ENCODE data around the gene TMEM135.
"Not testable (repeated sequence)": the region's sequence is repeated elsewhere in the genome, so short reads cannot be mapped to it uniquely, and the experiment has no call there.

Gene TMEM135

DNA sequence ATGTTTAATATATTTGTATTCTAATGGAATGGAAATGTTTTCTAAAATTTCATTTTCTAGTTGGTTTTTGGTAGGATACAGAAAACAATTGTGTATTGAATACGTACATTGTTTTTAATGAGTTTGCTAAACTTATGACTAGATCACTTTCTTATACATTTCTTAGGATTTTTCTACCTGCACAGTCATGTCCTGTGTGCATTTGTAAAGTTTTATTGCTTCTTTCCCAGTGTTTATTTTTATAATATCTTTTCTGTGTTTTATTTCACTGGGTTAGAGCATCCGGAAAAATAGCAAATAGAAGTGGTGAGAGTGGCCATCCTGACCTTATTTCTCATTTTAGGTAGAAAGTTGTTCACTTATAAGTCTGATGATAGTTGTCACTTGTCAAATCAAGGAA lies 103.6 kb downstream of the TMEM135 start:
- DNase-seq (ENCODE audit: low spot score), result no peak

DNA sequence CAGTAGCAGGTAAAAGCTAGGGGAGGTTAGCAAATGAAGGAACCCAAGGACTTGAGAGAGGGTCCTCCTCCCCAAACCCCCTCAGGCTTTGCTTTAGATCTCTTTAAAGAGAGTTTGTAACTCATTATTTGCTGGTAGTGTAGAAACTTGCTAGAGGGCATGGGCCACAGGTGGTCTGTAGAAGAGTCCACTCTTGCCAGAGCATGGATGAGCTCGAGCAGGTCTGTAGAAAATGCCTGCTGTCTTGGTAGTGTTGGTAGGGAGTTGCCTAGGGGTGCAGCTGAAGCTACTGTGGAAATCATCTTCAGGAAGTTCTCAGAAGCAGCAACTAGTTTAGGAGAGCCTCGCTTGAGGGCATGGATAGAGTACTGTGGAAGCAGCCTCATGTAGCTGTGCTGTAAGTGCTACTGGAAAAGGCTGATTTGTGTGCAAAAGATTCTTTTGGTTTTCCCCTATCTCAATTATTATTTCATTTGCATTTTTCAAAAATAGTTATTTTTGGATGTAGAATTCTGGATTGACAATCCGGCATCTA lies 104.3 kb downstream of the TMEM135 start:
- no peak for DNase-seq (ENCODE audit: low spot score)

DNA sequence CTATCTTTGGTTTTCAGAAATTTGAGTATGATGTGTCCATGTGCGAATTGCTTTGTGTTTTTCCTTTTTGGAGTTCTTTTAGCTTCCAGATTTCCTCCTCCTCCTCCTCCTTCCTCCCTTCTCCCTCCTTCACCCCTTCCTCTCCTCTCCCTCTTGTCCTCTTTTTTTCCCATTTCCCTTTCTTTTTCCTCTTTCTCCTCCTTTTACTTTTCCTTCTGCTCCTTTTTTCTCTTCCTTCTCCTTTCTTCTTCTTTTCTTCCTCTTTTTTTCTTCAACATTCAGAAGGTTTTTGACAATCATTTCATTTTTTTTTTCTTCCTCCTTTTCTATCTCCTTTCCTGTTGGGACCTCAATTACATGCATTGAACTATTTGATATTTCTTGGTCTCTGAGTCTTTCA lies 104.9 kb downstream of the TMEM135 start:
- DNase-seq (ENCODE audit: low spot score), result no peak

DNA sequence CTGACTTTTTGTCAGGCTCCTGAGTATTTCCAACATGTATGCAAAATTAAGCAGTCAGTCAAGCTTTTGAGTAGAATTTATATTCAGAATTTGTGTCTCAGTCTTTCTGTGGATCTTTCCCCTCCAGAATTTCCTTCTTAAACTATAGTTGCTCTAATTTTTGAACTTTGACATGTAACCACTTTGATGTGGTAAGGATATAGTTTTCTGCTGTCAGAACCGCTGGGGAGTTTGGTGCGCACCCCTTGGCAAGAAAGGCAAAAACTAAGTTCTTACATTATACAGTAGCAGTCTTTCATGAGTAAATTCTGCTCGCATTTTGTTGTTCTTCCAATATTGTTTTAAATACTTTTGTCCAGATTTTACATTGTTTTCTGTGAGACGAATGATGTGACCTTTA lies 105.9 kb downstream of the TMEM135 start:
- no peak for DNase-seq (ENCODE audit: low spot score)

DNA sequence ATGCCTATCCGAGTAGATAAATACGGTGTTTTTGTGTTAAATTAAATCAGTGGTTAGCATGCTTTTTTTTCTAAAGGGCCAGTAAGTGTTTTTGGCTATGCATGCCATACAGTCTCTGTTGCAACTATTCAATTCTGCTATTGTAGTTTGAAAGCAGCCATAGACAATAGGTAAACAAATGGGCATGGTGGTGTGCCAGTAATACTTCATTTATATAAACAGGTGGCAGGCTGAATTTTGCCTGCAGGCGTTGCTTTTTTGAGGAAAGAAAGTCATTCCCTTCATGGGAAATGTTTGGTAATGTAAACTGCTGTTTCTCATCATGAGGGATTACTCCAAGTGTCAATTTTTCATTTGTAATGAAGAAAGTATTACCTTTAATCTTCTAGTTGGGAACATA lies 106.5 kb downstream of the TMEM135 start:
- no peak for DNase-seq (ENCODE audit: low spot score)

DNA sequence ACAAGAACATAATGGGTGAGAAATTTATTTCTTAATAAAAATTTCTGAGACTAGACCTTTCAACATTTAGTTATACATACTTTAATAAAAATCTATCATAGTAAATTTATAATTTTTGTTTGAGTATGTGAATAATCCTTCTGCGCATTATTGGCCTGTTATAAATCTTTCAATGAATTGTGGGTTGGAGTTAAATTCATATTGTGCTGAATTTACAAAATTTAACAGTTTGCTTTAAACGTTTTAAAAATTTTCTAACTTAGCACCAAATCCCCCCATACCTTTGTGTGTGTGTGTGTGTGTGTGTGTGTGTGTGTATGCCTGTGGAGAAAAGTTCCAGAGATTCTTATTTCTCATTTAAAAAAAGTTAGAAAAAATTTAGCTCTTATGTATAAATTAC lies 111.0 kb downstream of the TMEM135 start:
- DNase-seq (ENCODE audit: low spot score), result no peak

DNA sequence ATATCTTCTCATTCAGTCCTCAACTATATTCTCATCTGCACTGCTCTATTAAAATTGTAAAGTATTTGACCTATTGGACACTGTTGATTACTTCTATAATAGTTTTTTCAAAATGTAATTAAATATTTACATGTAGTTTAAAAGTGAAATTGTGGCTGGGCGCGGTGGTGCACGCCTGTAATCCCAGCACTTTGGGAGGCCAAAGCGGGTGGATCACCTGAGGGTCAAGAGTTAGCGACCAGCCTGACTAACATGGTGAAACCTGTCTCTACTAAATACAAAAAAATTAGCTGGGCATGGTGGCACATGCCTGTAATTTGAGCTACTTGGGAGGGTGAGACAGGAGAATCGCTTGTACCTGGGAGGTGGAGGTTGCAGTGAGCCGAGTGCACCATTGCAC lies 112.0 kb downstream of the TMEM135 start:
- not testable (repeated sequence) for DNase-seq (ENCODE audit: low spot score)

DNA sequence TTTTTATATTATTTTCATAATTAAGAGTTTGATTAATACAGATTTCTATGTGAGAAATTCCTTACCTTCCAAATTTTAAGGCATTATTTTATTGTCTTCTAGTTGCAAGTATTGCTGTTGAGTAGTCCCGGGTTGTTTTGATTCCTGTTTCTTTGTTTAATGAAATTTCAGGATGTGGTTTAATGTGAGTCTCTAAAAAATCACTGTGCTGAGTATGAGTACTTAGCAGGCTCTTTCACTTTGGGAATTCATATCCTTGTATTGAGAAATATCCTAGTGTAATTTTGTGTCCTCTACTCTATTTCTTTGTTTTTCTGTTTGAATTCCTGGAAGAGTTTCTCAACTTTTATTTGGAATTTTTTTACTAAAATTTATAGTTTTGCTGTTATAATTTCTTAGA lies 113.2 kb downstream of the TMEM135 start:
- DNase-seq (ENCODE audit: low spot score), result no peak

DNA sequence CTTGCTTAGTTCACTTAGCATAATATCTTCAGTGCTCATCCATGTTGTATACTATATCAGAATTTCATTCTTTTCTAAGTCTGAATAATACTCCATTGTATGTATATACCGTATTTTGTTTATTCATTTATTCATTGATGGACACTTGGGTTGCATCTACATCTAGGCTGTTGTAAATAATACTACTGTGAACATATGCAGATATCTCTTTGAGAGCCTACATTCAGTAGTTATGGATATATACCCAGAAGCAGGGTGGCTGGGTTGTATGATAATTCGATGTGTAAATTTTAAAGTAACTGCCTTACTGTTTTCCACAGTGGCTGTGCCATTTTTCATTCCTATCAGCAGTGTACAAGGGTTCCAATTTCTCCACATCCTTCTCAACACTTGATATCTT lies 116.5 kb downstream of the TMEM135 start:
- no peak for DNase-seq (ENCODE audit: low spot score)

DNA sequence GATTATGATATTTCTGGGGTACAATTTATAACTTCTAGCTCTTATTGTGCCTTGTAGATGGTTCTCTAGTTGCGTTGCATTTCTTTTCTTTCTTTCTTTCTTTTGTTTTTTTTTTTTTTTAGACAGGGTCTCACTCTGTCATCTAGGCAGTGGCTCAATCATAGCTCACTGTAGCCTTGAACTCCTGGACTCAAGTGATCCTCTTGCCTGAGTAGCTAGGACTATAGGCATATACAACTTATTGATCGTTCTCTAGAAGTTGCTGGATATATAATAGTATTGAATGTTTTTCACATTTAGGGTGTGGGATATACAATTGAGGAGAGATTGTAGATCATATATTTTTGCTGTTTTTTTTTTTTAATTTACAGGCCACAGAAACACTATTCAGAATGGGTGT lies 119.2 kb downstream of the TMEM135 start:
- no peak for DNase-seq (ENCODE audit: low spot score)

DNA sequence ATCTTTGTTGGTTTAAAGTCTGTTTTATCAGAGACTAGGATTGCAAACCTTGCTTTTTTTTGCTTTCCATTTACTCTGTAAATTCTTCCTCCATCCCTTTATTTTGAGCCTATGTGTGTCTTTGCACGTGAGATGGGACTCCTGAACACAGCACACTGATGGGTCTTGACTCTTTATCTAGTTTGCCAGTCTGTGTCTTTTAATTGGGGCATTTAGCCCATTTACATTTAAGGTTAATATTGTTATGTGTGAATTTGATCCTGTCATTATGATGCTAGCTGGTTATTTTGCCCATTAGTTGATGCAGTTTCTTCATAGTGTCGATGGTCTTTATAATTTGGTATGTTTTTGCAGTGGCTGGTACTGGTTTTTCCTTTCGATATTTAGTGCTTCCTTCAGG lies 131.3 kb downstream of the TMEM135 start:
- not testable (repeated sequence) for DNase-seq (ENCODE audit: low spot score)

DNA sequence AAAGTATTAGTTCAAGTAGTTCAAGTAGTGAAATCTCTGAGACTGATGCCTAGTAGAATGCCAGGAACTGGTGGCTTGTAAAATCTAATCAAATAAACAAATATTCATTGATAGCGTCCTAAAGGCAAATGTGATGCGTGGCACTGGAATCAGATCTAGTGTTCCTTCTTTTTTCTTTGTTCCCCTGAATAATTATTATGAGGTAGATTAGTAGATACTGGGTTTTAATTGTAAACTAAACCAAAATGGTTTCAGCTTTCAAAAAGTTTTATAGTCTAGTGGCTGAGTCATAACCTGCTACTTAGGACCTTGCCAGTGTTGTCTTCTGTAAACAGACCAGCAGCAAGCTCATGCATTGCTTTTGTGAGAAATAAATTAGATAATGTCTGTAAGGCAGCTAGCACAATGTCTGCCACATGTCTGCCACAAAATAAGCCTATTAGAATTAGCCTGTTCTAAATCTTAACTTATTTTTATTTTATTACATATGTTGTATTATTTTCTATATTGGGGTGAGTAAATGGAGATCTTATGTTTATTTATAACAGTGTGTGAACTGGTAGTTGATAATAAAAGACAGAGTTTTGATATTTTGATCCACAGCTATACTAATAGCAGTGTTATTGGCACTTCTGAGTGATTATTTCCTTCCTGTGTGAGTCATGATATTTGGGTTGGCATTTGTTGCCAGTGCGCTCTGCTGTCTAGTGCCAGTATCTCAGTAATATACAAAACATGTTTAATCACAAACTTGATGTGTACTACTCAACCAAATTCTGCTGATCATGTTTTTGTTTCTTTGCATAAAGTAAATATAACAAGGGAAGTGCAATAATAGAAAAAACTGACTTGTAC lies 135.7 kb downstream of the TMEM135 start:
- DNase-seq (ENCODE audit: low spot score), result no peak

DNA sequence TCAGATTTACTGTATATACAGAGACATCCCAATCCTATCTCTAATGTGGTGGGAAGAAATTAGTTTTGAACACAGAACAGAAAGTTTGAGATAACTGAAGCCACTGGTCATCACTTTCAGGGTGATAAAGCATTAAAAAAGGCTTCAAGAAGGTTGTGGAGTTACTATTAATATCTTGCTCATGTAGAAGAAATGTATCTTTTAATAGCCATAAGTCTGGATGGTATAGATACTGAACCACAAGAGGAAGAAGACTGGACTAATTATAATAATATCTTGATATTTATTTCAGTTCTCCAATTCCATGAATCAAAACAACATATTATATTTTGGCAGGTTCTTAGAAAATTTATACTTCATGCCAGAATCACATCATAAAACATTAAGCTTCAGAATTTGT lies 137.1 kb downstream of the TMEM135 start:
- DNase-seq (ENCODE audit: low spot score), result no peak

DNA sequence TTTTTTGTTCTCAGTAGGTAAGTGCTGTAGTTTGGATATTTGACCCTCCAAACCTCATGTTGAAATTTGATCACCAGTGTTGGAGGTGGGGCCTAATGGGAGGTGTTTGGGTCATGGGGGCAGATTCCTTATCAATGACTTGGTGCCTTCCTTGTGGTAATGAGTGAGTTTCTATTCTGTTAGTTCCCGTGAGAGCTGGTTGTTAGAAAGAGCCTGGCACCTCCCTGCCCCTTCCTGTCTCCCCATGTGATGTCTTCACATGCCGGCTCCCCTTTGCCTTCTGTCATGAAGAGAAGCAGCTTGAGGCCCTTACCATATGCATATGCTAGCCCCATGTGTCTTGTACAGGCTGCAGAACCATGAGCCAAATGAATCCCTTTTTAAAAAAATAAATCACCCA lies 138.3 kb downstream of the TMEM135 start:
- DNase-seq (ENCODE audit: low spot score), result no peak

DNA sequence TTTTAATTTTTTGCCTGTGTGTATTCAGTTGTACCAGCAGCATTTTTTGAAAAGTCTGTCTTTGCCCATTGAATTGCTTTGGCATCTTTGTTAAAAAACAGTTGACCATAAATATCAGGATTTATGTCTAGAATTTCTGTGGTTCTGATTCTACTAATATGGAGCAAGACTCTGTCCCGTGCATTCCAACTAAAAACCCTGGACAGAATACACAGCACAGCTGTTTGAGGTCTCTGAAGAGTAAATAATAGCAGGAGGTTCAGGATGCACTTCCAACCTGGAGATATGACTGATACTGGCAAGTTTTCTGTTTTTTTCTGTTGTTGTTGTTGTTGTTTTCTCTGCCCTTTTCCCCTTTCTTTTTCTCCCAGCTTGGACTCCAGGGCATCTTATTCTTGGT lies 141.9 kb downstream of the TMEM135 start:
- no peak for DNase-seq (ENCODE audit: low spot score)

DNA sequence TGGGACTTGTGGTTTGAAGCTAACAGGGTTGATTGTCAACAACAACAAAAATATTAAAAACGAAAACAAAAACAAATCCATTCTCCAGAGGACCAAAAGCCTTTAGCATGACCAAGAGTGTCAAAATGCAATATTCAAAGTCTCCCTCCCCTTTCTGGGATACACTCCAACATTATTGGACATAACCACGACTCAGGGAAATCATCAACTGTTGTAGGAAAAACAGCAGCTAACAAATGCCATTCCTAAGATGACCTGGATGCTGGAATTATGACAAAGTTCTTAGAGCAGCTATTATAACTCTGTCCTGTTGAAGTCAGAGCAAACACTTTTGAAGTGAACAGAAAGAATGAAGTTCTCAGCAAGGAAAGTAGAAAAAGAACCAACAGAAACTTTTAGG lies 143.0 kb downstream of the TMEM135 start:
- no peak for DNase-seq (ENCODE audit: low spot score)

DNA sequence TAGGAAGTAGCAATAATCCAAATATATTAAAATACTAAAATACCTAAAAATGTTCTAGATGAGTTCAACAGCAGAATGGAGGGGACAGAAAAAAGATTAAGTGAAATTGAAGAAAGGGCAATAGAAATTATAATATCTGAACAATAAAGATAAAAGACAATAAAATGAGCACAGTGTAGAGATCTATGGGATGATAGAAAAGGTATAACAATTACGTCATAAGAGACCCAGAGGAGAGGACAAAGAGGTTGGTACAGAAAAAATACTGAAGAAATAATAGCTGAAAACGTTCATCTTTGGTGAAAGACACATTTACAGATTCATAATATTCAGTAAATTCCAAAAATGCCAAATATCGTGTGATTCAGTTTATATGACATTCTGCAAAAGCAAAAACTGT lies 143.4 kb downstream of the TMEM135 start:
- DNase-seq (ENCODE audit: low spot score), result no peak

DNA sequence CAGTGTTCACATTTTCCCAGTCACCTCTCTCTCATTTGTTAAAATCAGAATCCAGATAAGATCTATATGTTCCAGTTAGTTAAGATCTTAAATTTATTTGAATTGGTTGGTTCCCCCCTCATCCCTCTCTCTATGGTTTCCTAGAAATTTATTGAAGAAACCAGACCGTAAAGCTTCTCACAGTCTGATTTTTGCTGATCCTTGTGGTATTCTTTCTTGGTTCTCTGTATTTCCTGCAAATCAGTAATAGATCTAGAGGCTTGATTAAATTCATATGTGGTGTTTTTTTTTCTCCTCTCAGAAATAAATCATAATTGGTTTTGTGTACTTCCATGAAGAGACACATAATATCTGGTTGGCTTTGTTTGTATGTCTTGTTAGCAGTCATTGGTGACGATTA lies 147.5 kb downstream of the TMEM135 start:
- DNase-seq (ENCODE audit: low spot score), result no peak

DNA sequence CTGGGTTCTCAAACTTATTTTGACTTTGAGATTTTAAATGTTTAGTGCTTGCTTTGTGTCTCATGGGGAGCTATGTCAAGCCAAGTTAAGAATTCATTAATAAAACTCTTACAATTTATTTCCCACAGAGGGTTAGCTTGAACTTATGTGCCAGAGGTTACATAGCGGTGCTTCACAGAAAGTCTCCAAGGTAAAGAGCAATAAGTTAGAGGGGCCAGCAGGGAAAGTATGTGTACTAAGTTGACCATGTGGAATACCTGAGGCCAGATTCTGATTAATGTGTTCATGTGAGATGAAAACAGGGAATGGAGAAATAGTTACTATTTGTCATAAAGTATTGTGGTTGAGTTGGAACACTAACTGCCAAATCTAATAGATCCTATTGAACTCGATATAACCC lies 149.3 kb downstream of the TMEM135 start:
- no peak for DNase-seq (ENCODE audit: low spot score)

DNA sequence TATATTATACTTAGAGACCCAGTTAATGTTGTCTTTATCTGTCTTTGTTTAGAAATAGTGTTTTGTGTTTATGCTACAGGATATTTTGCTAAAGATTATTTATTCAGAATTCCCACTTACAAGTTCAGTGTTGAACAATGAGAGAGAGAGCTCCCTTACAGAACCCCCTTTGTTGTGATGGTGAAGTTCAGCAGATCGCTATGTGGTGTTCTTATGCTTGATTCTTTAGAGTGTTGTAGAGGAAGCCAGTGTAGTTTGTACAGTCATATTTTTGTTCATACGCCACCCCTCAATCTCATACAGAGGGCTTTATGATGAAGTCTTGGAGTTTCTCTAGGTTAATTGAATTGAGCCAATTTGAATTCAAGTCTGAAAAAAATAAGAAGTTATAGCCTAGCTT lies 150.2 kb downstream of the TMEM135 start:
- no peak for DNase-seq (ENCODE audit: low spot score)

DNA sequence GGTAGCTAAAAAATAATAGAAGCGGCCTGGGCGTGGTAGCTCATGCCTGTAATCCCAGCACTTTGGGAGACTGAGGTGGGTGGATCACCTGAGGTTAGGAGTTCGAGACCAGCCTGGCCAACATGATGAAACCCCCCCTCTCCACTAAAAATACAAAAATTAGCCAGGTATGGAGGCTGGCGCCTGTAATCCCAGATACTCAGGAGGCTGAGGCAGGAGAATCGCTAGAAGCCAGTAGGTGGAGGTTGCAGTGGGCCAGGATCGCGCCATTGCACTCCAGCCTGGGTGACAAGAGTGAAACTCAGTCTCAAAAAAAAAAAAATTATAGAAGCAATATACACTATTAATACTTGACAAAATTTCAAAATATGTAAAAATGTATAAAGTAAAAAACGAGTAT lies 150.7 kb downstream of the TMEM135 start:
- DNase-seq (ENCODE audit: low spot score), result not testable (repeated sequence)

DNA sequence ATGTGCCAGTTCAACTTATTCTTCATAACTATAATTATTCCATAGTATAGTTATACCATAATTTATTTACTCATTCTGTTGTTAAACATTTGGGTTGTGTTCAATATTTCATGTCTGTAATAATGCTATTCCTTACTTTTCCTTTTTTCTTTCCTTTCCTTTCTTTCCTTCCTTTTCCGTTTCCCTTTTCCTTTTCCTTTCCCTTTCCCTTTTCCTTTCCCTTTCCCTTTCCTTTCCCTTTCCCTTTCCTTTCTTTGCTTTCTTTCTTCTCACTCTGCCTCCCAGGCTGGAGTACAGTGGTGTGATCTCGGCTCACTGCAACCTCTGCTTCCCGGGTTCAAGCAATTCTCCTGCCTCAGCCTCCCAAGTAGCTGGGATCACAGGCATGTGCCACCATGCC lies 151.2 kb downstream of the TMEM135 start:
- DNase-seq (ENCODE audit: low spot score), result not testable (repeated sequence)

DNA sequence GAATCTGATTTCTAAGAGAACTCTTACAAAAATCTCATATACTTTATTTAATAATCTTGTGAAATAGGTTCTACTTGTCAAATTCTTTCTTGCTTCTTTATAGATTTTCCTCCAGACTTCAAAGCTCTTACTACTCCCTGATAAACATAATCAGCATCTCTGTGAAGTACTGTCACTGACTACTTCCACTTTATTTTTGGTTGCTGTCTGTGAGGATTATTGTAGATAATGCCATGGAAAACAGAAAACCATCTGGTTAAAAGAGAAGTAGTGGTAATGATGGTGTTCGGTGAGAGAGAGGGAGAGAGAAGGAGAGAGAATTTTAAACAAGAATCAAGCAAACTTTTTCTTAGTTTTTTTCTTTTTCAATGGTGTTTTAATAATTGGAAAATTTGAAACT lies 152.3 kb downstream of the TMEM135 start:
- no peak for DNase-seq (ENCODE audit: low spot score)
